GM19193 (cell line): ENCODE results near the gene NEURL3.

ENCODE experiments used
- POLR2A ChIP-seq: IDR thresholded peaks from 4 replicates; pipeline ENCODE4 v1.6.1; 2011; ENCODE audit not compliant: insufficient read depth, insufficient read length; ENCODE audit errors: extremely low read depth

NEURL3 gene

DNA sequence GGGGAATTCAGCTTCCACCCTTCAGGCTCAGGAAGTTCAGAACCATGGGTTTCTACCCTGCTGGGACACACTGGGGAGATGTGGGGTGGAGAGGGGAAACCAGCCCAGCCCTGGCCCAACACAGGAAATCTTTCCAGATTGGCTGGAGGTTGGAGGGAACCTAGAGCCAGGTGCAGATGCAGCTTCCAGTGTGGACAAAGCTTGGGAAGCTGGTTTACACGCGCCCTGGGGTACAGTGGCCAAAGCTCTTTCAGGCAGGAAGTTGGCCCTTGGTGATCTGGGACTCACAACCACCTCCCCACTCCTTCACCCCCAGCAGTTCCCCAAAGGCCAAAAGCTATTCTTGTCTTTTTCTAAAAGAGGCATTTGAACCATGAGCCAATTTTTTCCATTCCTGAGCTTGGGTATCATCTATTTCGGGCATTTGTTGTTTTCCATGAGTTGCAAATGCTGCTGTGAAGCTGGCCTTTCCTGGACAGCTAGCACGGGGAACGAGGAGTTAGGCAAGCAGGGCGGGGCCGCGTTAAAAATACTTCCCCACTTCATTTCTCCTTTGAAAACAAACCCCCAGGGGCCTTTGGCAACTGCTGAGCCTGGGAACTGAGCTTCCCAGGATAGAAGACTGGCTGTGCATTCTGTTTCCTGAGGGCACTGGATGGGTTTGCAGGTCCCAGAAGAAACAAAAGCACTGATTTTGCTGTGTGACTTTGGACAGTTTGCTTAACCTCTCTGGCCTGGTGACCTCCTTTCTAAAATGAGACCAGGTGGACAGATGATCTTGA is 28.3 kb upstream of the NEURL3 start:
- no peak for TF ChIP-seq POLR2A

DNA sequence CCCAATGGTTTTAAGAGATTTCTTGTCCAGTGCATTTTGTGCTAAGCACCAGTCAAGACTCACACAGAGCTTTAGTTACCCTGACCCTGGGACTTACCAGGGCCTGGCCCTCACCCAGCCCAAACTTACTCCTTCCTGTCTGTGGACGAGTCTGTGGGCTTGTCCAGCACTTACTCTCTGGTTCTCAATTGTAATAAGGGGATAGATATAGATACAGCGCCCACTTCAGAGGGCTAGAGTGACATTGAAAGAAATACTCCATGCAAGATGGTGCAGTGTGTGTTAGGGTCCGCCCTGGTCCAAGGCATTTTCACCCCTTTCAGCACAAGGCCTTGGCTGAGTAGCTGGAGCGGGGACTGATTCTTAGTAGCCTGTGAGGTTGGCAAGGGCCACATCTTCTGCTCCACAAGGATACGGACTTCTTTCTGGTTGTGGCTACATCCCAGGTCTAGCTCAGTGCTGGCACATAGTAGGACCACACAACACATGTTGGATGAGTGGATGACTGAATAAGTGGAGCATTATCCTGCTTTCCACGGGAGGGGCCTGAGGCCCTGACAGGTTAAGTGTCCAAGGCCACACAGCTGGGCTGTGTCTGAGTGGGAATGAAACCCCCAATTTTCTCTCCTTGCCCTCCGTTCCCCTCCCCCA is 27.6 kb upstream of the NEURL3 start:
- no peak for TF ChIP-seq POLR2A

DNA sequence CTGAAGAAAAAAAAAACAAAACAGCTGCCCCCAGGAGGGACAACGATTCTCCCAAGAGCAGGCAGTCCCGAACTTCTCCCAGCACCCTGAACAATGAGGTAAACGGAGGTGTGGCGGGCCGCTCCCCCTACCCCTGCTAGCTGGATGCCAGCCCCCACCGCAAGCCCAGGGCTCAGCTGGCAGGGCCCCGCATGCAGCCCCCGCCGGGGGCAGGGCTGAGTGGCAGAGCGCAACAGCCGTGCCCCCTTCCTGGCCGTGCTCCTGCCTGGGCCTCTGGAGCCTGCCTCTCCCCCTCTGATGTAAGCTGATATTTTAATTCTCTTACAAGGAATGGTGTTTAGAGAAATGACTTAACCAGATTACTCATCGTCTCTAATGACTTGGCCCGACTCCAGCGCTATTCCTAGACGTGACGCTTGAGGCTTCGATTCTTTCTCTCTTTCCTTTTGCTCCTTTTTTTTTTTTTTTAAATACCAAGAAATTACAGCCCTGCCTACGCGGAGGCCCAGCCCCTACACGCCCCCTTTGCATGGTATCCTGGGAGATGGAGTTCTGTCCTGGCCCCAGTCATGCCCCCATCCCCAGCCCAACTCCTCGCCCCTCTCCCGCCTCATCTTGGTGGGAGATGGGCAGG is 26.8 kb upstream of the NEURL3 start:
- peak; percentile 43 for TF ChIP-seq POLR2A

DNA sequence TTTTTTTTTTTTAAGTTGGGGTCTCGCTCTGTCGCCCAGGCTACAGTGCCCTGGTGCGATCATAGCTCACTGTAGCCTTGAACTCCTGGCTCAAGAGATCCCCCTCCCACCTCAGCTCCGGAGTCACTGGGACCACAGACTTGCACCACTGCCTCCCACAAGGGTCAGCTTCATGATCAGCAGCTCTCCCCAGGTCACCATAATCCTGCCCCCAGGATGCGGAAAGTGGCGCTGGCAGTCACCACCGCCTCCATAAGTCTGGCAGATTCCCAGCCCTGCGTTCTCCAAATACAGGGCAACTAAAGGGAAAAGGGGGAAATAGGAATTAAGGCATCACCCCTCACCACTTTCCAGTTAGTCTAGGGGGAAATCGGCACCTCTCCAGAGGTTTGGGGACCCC is 26.2 kb upstream of the NEURL3 start:
- TF ChIP-seq POLR2A = no peak

DNA sequence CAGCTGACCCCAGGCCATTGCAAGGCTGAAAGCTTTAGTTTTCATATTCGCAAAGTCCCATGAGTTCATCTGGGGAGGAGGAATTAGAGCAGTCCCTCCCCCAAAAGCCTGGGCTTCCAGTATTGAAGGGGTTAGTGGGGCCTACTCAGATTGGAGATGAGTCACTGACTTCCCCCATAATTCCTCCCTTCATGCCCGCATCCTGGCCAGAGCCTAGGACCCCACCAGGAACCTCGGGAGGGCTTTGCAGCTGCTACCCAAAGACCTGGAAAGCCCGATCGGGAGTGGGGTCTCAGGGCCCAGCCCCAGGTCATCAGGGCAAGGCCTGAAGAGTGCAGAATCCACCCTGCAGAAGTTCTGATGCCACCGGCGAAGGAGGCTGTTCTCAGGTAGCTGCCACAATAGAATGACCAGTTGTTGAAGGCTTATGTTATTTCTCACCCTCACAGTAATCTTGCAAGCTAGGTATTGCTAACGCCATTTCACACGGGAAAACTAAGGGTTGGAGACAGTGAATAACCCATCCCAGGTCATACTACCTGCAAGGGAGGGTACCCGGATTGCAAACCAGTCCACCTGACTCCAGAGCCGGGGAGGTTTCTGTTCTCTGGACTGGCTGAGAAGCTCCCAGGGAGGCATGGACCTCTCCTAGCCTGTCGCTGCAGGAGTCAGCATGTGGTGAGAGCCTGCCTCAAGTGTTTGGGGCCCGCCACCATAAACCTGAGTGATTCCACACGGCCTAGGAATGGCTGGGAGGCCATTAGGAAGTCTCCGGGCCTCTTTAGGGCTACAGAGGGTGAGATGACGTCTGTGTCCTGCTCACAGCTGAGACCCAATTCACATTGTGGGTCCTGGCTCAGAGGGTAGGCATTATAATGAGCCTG is 25.6 kb upstream of the NEURL3 start:
- no peak for TF ChIP-seq POLR2A

DNA sequence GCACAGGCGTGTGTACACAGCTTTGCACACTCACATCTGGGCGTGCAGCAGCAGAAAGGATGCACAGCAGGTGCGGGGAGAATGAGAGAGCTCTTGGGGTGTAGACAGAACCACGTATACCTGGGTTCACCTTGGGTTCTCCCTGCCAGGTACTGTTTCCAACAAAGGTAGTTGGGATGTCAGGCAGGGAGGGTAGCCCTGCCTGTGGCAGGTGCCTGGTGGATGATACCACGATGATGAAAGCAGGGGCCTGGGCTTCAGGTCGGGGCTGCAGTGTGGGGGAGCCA is 24.9 kb upstream of the NEURL3 start:
- TF ChIP-seq POLR2A = no peak

DNA sequence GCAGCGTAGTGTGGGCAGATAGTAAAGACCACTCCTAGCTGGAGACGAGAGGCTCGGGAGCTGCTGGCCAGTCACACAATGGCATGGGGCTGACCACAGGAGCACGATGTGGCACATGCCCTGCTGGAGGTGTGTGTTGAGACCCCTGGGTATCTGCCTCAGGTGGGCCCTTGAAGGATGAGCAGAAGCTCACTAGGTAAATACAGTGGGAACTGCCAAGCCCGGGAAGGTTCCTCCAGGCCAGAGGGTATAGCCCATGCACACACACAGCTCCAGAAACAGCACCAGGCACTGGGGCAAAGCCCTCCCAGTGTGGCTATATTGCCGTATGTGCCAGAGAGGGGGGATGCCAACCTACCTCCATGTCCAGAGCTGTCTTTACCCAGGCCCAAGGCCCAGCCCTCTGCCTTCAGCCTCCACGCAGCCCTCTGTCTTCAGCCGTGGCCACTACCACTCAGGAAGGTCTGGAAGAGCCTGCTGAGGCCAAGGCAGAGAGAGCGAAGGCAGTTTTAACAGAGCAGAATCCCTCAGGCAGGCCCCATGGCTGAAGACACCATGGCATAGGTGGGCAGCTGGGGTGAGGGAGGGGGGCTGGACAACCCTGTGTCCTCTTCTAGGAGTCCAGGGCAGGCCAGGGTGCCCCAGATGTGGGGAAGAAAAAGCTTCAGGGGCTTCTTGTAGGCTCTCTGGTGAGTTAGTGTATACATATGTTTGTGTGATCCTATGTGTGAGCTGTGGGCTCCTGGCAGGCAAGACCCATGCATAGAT is 24.4 kb upstream of the NEURL3 start:
- TF ChIP-seq POLR2A = no peak

DNA sequence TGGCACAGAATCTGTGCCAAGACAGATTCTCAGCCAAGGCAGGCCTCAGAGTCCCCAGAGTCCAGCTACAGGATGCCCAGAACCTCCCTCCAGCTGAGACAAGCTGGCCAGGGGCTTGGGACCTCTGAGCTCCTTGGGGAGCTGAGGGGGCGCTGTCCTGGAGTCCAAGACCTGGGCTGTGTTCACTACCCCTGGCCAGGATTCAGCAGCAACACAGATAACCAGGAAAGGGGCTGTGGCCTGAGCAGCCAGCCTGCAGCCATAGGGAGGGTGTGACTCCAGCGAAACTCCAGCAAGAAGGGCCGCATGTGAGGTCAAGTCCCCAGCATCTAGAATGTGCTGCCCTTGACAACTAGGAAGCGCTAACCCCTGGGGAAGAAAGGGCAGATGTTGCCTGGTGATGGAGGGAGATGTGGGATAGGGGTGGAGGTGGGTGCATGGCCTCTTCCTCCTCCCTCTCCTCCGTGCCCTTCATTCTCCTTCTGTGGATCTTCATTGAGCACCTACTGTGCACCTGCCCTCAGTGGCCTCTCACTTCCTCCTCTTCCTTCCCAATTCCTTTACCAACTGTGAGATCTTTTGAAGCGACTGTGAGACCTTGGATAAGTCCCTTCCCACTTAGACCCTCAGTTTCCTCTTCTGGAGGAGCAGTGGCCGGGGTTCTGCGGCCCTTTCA is 23.7 kb upstream of the NEURL3 start:
- TF ChIP-seq POLR2A = no peak

DNA sequence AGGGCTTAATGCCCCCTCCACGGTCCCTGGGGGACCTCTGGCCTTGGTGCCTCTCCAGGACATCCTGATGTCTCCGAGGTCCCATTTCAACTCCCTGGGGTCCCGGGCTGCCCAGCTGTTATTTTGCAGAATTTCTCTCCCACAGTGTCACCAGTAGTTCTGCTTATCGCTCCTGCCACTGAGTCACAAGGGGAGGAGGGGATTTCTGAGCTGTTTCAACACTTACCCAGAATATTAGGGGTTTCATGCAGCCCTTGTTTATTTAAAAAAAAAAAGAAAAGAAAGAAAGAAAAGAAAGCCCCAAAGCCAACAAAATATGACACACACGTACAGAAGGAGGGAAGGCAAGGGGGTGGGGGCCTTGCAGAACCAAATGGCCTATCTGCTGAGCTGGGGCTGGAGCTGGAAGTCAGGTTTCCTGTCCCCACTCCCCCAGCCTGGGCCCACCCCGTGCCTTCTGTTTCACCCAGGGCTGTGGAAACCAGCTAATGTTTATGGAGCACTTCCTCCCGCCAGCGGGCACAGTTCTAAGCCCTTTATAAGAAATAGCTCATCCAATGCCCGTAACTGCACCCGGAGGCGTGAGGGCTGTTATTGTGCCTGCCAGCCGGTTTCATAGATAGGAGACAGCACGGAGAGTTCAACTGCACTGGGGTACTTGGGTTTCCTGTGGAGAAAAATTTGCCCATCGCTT is 23.0 kb upstream of the NEURL3 start:
- TF ChIP-seq POLR2A = no peak

DNA sequence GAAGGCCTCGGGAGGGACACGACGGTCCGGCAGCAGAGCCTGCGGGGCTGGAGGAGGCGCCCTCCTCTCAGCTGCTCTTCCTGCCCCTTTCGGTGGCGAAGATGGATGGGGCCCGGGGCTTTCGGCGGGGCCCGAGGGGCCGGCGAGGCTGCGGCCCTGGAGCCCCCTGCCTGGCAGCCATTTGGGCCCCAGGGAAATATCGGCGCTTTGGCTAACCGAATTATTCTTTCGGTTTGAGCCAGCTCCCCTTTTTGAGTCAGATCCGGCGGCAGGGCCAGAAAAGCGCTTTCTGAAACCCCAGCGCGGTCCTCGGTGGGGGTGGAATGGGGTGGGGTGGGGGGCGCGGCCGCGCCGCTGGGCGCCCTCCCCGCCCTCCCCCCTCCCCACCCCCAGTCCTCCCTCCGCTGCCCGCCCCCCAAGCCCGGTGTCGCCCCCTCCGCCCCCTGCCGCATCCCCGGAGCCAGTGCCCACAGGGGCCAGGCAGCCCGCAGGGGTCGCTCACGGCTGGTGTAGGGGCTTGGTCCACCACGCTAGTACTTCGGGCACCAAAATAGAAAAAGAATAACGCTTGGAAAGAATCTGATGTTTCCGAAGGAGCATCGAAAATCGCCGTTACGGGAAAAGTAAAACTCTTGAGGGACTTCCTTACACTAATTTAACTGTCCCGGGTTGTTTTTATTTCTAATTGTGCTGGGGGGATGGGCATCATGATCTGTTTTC is 22.3 kb upstream of the NEURL3 start:
- TF ChIP-seq POLR2A = peak; percentile 62

DNA sequence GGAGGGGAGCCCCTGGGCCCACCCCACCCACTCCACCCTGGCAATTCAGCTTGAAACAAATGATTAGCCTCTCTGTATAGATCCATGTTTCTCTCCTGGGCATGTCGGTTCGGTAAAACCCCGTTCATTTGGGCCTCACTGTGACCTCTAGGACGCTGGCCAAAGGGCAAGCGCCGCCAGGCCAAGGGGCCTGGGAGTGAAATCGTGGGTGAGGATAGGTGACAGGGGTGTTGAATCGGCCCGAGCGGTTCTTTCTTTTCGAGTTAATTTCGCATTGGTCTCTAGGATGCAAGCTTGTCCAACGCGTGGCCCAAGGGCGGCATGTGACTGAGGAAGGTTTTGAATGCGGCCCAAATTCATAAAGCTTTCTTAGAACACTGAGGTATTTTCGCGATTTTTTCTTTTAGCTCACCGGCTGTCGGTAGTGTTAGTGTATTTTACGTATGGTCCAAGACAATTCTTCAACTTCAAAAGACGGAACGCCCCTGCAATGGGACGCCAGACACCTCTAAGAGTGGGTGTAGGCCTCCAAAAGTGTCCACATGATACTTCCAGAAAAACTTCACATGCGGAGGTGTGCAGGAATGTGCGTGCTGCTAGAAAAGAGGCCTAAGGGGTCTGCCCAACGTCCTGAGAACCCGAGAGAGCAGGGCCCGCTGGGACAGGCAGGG is 21.6 kb upstream of the NEURL3 start:
- TF ChIP-seq POLR2A = no peak

DNA sequence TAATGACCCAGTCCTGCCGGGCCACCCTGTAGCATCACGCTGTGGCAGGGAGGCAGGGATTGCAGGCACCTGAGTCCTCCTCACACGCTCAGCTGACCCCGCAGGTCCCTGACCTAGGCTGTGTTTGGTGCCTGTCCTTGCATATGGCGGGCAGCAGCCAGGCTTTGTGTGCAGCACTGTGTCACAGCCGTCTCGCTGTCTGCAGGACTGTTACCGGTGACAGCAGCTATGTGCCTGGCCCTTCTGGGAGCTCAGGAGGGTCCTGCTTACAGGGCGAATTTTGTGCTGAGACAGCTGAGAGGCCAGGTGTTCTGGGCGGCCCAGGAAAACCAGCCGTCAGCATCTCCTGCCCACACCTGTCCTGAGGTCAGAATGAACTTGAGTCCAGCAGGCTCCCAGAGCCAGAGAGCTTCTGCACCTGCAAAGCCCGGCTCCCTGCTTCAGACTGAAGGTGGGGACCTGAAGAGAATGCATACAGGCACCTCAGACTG is 21.0 kb upstream of the NEURL3 start:
- no peak for TF ChIP-seq POLR2A
